DND-41 (cell line): ENCODE results near the gene TRAM2.

Source experiments
- CTCF ChIP-seq: IDR thresholded peaks from 2 replicates; pipeline ENCODE4 v1.5.1; 2012; ENCODE audit warnings: borderline replicate concordance, low read length, moderate library complexity, mild to moderate bottlenecking; ENCODE audit not compliant: poor library complexity, severe bottlenecking; ENCODE audit errors: extremely low read depth
- EZH2 ChIP-seq: IDR thresholded peaks from 3 replicates; pipeline ENCODE4 v1.6.1; 2012; ENCODE audit warnings: borderline replicate concordance, low read depth, mild to moderate bottlenecking, moderate library complexity, low read length, inconsistent platforms; ENCODE audit not compliant: severe bottlenecking

GRCh38 chr6:52499681-52500236, 77.1 kb downstream of the TRAM2 start:
- TF ChIP-seq EZH2 (no peak), CTCF (no peak)
